AG10803 (cell line): ENCODE measurements around the gene MALRD1.

ENCODE experiments used
- DNase-seq: peaks from one replicate; pipeline ENCODE4 v3.0.0; 2010; ENCODE audit warnings: low read depth
- H3K4me3 ChIP-seq: 2 replicates; pipeline ENCODE4 v1.5.1; 2011; ENCODE audit warnings: mild to moderate bottlenecking, low read length, control low read depth
- TF ChIP-seq, protein P1 (sequence below): conservative IDR thresholded peaks from 2 replicates; pipeline ENCODE4 v1.5.1; 2011; ENCODE audit warnings: mild to moderate bottlenecking, low read length, control low read depth, inconsistent platforms

The MALRD1 gene

DNA sequence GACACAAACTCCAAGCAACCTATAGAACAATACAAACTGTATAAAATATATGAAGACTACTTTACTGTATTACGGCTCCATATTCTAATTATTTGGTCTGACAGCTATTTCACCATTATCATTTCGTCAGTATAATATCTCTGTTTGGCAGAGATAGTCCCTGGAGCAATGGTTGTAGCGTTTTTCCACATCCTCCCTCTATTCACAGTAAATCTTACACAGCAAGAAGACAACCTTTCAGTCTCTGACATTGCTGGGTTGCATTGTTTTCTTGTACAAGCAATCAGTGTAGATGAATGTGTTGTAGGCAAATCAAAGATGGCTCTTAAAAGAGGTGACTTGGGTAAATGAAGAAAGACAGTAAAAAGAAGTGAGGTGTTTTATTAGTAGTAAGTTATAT lies 662.0 kb downstream of the MALRD1 start:
- DNase-seq, result no peak
- H3K4me3 ChIP-seq, result no peak overlapping the region
- TF ChIP-seq, protein P1, sequence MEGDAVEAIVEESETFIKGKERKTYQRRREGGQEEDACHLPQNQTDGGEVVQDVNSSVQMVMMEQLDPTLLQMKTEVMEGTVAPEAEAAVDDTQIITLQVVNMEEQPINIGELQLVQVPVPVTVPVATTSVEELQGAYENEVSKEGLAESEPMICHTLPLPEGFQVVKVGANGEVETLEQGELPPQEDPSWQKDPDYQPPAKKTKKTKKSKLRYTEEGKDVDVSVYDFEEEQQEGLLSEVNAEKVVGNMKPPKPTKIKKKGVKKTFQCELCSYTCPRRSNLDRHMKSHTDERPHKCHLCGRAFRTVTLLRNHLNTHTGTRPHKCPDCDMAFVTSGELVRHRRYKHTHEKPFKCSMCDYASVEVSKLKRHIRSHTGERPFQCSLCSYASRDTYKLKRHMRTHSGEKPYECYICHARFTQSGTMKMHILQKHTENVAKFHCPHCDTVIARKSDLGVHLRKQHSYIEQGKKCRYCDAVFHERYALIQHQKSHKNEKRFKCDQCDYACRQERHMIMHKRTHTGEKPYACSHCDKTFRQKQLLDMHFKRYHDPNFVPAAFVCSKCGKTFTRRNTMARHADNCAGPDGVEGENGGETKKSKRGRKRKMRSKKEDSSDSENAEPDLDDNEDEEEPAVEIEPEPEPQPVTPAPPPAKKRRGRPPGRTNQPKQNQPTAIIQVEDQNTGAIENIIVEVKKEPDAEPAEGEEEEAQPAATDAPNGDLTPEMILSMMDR, result no peak

DNA sequence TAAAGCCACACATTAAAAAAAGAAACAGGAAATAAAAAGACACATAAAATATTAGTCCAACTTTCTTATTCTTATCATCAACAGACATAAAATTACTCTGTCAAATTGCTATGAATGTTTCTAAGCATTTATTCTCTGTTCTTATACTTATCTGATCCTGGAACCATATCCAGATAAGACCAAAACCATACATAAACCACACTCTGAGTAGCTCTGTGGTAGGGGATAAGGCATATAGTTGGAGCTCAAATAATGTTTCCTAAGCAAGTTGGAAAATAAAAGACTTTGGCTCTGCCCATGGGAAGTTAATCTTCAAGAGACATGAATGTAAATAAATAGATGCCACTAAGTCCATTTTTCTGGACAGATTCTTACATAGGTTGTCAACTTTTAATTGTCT lies 664.6 kb downstream of the MALRD1 start:
- no peak overlapping the region for H3K4me3 ChIP-seq
- TF ChIP-seq, protein P1, result no peak
- no peak for DNase-seq

DNA sequence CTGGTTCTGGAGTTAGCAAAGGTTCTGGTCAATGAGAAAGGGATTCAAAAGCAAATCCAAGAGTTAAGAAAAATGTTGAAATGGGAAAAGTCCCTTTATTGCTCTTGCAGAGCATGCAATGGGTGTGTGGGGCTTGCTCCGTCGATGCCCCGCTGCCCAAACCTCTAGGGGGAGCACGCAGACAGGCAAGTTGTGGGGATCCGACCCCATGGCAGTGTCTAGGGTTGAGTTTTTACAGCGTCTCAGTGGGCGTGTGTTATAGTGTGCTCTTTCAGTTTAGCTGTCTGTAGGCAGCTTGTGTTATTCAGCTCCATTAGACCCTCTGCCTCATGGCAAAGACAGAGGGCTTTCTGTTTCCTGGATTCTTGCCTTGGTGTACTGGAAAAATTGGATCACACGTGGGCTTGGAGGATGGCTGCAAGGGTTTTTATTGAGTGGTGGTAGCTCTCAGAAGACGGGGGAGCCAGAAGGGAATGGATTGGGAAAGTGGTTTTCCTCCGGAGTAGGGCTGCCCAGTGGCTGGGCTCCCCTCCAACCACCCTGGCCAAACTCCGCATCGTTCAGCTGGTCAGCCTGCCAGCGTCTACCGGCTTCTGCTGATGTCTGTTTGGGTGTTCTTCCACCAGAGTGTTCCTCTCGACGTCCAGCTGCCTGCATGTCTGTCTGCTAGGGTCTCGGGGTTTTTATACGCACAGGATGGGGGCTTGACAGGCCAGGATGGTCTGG lies 665.4 kb downstream of the MALRD1 start:
- DNase-seq, result no peak
- TF ChIP-seq, protein P1, result no peak
- H3K4me3 ChIP-seq, result no peak overlapping the region

DNA sequence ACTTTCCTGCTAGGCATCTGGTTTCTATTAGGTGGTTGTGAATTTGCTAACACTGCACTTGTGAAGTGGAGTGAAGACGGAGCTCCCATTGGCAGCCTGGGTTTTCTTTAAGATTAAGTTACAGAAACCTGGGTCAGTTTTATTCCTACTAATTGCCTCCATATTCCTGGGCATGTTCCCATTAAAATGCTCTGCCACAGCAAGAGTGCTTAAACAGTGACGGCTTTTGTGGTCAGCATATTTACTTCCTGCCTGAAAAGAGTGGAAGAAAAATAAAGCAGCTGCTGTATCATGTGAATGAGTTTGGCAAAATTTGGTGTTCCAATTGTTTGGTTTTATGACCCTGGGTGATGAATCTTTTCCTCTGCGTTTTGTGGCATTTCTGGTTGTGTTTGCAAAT lies 670.7 kb downstream of the MALRD1 start:
- TF ChIP-seq, protein P1, result no peak
- DNase-seq, result peak; percentile 88
- no peak overlapping the region for H3K4me3 ChIP-seq

DNA sequence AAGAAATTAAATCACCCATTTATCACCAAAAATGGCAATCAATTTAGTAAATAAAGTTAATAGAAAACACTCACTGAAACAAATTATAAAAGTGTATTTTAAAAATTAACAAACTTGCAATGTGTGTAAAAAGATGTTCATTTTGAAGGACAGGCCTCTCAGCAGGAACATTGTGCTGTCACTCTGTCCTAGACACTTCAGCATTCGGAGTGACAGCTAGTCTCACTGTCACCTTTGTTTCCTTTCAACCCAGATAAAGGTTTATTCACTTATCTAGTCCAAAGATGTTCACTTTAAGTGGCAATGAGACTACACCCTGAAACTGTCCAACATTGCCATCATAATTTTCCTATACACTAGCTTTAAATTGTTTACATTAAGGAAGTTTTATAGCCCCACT lies 675.7 kb downstream of the MALRD1 start:
- H3K4me3 ChIP-seq, result no peak overlapping the region
- TF ChIP-seq, protein P1, result no peak
- DNase-seq, result no peak

DNA sequence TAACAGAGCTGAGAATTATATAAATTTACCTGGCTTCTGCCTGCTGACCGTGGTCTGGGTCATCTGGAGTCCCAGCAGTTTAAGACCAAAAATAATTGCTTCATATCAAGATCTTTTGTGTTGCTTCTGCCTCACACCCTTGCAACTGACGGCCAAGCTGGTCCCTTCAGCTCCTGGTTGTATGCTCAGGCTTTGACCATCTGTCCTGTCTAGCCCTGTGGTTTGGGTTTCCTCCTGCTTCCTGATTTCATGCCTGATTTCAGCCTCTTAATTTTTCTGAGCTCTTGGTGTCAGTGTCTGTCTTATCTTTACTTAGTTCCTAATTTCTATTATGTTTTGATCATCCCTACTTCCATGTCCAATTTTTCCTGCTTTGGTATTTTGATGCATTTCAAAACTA lies 679.8 kb downstream of the MALRD1 start:
- H3K4me3 ChIP-seq, result no peak overlapping the region
- DNase-seq, result no peak
- TF ChIP-seq, protein P1, result no peak

DNA sequence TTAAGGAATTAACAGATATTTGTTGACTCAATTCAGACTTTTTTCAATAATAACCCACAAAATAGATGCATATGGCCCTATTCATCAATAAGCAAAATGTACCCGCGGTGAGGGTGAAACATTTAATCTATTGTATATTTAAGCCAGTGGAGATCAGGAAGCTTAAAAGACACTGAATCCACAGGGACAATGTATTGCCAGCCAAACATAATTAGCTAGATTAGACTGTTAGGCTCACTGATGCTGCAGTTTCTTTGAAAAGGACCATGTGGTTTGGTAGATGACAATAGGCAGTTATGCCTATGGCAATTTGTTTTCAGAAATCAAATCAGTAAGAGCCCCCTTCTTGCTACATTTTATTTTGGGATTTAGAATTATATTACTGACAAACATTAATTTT lies 680.4 kb downstream of the MALRD1 start:
- no peak for DNase-seq
- TF ChIP-seq, protein P1, result no peak
- no peak overlapping the region for H3K4me3 ChIP-seq
